B cell (primary cell): ENCODE measurements around the gene SDR42E1.

Experiments used
- EZH2 ChIP-seq: IDR thresholded peaks from 2 replicates; pipeline ENCODE4 v1.6.1; 2012; ENCODE audit warnings: borderline replicate concordance, low read depth, mild to moderate bottlenecking, moderate library complexity, low read length; ENCODE audit not compliant: insufficient read depth, poor library complexity, severe bottlenecking
- TF ChIP-seq, protein P1 (sequence below): fragments of 200-600 bp; IDR thresholded peaks from one replicate; pipeline ENCODE4 v1.8.0; 2022; ENCODE audit warnings: antibody characterized with exemption, mild to moderate bottlenecking

DNA sequence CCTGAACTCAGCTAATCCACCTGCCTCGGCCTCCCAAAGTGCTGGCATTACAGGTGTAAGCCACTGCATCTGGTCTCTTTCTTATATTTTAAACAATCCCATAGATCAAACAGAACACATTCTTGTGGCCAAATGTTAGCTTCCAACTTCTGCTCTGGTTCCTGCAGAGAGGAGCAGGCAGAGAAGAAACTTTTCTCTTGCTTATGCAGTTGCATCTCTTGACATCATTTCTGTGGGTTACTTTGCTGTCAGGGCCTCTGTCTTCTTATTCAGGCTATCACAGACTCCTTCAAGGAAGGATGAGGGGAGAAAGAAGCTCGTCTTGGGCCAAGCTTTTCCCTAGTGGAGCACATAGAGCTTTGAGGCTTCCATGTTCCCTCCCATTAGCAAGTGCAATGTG, 31.6 kb upstream of the SDR42E1 start:
- TF ChIP-seq, protein P1, sequence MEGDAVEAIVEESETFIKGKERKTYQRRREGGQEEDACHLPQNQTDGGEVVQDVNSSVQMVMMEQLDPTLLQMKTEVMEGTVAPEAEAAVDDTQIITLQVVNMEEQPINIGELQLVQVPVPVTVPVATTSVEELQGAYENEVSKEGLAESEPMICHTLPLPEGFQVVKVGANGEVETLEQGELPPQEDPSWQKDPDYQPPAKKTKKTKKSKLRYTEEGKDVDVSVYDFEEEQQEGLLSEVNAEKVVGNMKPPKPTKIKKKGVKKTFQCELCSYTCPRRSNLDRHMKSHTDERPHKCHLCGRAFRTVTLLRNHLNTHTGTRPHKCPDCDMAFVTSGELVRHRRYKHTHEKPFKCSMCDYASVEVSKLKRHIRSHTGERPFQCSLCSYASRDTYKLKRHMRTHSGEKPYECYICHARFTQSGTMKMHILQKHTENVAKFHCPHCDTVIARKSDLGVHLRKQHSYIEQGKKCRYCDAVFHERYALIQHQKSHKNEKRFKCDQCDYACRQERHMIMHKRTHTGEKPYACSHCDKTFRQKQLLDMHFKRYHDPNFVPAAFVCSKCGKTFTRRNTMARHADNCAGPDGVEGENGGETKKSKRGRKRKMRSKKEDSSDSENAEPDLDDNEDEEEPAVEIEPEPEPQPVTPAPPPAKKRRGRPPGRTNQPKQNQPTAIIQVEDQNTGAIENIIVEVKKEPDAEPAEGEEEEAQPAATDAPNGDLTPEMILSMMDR: no peak
- TF ChIP-seq EZH2: no peak
